HepG2 (cell line): ENCODE measurements around the gene ATXN7L2. TPM values are rescaled to one million over a fixed set of nuclear protein-coding genes. Genes with fewer than 3 reads are reported as not detected.

Experiments used
- ATAC-seq: fragments of 200-7000 bp; cut with Tn5 transposase; 3 replicates; pipeline ENCODE4 v1.9.1; 2020; ENCODE audit warnings: mild to moderate bottlenecking, moderate library complexity
- BruUV-seq: library from RNA; stranded (reverse); fragments of 400-500 nt; replicated peaks from 2 replicates; lab custom pipeline; 2021; lab: Mats Ljungman, UMichigan
- CTCF ChIA-PET: fragments of 300-600 bp; formaldehyde crosslinking; extraction: SDS; loops from one replicate; lab custom pipeline; 2021; ENCODE audit warnings: low total read pairs, inconsistent platforms, low intra/inter-chr PET ratio; lab: Yijun Ruan, JAX
- POLR2A ChIA-PET: fragments of 350-600 bp; sonication (Branson Sonifier 250); formaldehyde crosslinking; loops from one replicate; lab custom pipeline; 2020; ENCODE audit warnings: antibody characterized with exemption, inconsistent platforms; lab: Yijun Ruan, JAX
- DNase-seq: peaks from one replicate; pipeline ENCODE4 v3.0.0-alpha.2; 2015; ENCODE audit warnings: low spot score
- FAIRE-seq: peaks from 3 replicates; lab custom pipeline; 2011; peaks lifted over from hg19 to GRCh38; lab: Jason Lieb, UNC
- H2AFZ ChIP-seq: one replicate; pipeline ENCODE4 v1.6.1; 2011; ENCODE audit warnings: low read length, inconsistent platforms
- H3K27ac ChIP-seq: fragments of 300-600 bp; 3 replicates; pipeline ENCODE4 v1.8.0; 2011; ENCODE audit warnings: mixed run types, mild to moderate bottlenecking, mixed read lengths, low read length, inconsistent platforms; ENCODE audit not compliant: insufficient read depth; ENCODE audit errors: extremely low read length
- H3K27me3 ChIP-seq, 2 experiments: fragments of 200-600 bp in 1 of 2; 2 replicates in 1 of 2; 3 replicates in 1 of 2; pipeline versions ENCODE4 v1.6.0 to v1.8.0; 2011; ENCODE audit warnings: low read length in 2 of 2, mild to moderate bottlenecking in 2 of 2, moderate library complexity in 2 of 2, inconsistent platforms in 1 of 2; ENCODE audit not compliant: insufficient read depth in 2 of 2, control insufficient read depth in 1 of 2
- H3K36me3 ChIP-seq, 2 experiments: fragments of 200-600 bp in 1 of 2; replicated peaks in 1 of 2; 2 replicates in 1 of 2; 3 replicates in 1 of 2; pipeline versions ENCODE4 v1.5.1 to v1.8.0; 2011; ENCODE audit warnings: low read length in 2 of 2, inconsistent platforms in 1 of 2; ENCODE audit not compliant: insufficient read depth in 2 of 2, control insufficient read depth in 1 of 2
- H3K4me1 ChIP-seq: 2 replicates; pipeline ENCODE4 v1.5.1; 2012; ENCODE audit warnings: low read length, inconsistent platforms; ENCODE audit not compliant: insufficient read depth
- H3K4me2 ChIP-seq: 2 replicates; pipeline ENCODE4 v1.6.0; 2011; ENCODE audit warnings: low read depth, low read length, inconsistent platforms
- H3K4me3 ChIP-seq, 3 experiments: fragments of 200-600 bp in 1 of 3; sonication (generic), shearing (Covaris generic) in 1 of 3; replicated peaks in 1 of 3; 2 replicates each; pipeline ENCODE4 v1.5.1; 2011 to 2016; ENCODE audit warnings: low read length in 3 of 3, inconsistent platforms in 2 of 3, low read depth in 2 of 3, mild to moderate bottlenecking in 2 of 3, control low read depth in 1 of 3, mixed read lengths in 1 of 3; ENCODE audit not compliant: insufficient read depth in 1 of 3
- H3K79me2 ChIP-seq: one replicate; pipeline ENCODE4 v1.6.1; 2011; ENCODE audit warnings: low read length, inconsistent platforms; ENCODE audit not compliant: insufficient read depth
- H3K9ac ChIP-seq: 2 replicates; pipeline ENCODE4 v1.6.0; 2011; ENCODE audit warnings: mild to moderate bottlenecking, low read depth, low read length, inconsistent platforms; ENCODE audit not compliant: insufficient read depth
- H3K9me3 ChIP-seq: 2 replicates; pipeline ENCODE4 v1.5.1; 2012; ENCODE audit warnings: mild to moderate bottlenecking, low read length
- H4K20me1 ChIP-seq: 2 replicates; pipeline ENCODE4 v1.6.0; 2011; ENCODE audit warnings: inconsistent platforms, mild to moderate bottlenecking, low read length, moderate library complexity; ENCODE audit not compliant: insufficient read depth
- MBNL3 ChIP-seq: fragments of 250-450 bp; sonication (Bioruptor Pico); conservative IDR thresholded peaks from 2 replicates; pipeline ENCODE4 v1.8.0; 2022; ENCODE audit warnings: mild to moderate bottlenecking, inconsistent platforms
- WGBS: methylation state at CpG from one replicate; pipeline ENCODE4 v1.1.6; 2017; ENCODE audit warnings: low lambda C conversion rate; 5-methylcytosine and 5-hydroxymethylcytosine counted together
- in situ Hi-C: cut with HindIII; loops from 2 replicates; pipeline ENCODE4 v1.10.0; 2017; ENCODE audit warnings: low pct_unique_long_range_greater_than_20kb; ENCODE audit not compliant: extremely low pct_ligation_motif_present
- intact Hi-C: fragments of 100-400 bp; cut with micrococcal nuclease; formaldehyde crosslinking; loops from one replicate; pipeline ENCODE4 v1.10.0; 2022; ENCODE audit not compliant: unreplicated experiment
- polyA plus RNA-seq, 8 experiments: library from polyadenylated mRNA; depleted of rRNA in 3 of 8; stranded (reverse) in 7 of 8; unstranded in 1 of 8; fragments of >200 nt; fragmentation: Illumina TruSeq in 4 of 8; extraction: Trizol in 4 of 8; gene quantifications; 2 replicates each; pipeline versions ENCODE4 v1.2.1 to v1.2.3, GENCODE V29; 2011 to 2016; ENCODE audit warnings: low read depth in 4 of 8, missing spikeins in 1 of 8, mixed read lengths in 1 of 8; ENCODE audit not compliant: insufficient read depth in 1 of 8
- total RNA-seq, 5 experiments: library from RNA; depleted of rRNA; stranded (reverse); fragments of >200 nt; fragmentation: Illumina TruSeq; extraction: Trizol; gene quantifications; 2 replicates each; pipeline ENCODE4 v1.2.3, GENCODE V29; 2016; ENCODE audit warnings: low read depth in 1 of 5
- TF ChIP-seq, protein P1 (sequence below): sonication (generic); formaldehyde crosslinking; conservative IDR thresholded peaks from 2 replicates; pipeline ENCODE4 v1.4.0; 2020; ENCODE audit warnings: missing genetic modification reagents
- TF ChIP-seq, protein P2 (sequence below): sonication (generic); formaldehyde crosslinking; IDR thresholded peaks from 2 replicates; pipeline ENCODE4 v1.4.0; 2020; ENCODE audit warnings: missing genetic modification reagents
- TF ChIP-seq, protein P3 (sequence below): sonication (generic); formaldehyde crosslinking; IDR thresholded peaks from 2 replicates; pipeline ENCODE4 v1.8.0; 2022; ENCODE audit warnings: missing genetic modification reagents, mild to moderate bottlenecking, inconsistent platforms, borderline replicate concordance

ATXN7L2 gene
- total and polyA plus RNA-seq, 2 of the 13 experiments (the other 11 are each of a cell fraction or from before 2014, with no cell fraction given), result 2.7 to 2.8 TPM

DNA sequence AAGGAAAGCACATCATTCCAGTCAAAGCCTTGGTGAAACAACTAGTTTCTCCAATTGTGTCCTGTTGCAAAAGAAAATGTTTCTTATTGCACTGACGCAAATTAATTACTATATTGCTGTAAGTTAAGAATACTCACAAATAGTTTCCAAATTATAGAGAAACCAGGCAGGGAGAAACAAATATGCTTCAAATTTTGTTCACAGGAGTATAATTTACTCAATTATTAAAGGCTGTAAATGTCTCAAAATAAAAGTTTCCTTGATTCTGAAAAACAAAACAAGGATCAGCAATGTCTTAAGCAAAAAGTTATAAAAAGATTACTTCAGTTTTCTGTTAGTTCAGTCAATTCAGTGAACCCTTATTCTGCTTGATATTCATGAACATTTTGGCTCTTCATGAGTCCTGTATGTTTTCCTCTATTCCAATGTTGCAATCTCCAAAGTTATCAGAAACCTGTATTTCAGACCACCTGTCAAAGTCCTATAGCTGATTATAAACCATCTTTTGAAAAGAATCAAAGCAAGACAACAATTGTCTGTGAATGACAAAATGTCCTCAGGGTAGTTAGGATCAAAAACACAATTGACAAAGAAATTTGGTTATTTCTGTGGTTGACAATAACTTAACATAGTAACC, 29.1 kb upstream of the ATXN7L2 start:
- H3K27me3 ChIP-seq, result no peaks in the 10 kb centered on the region; a peak in 1 of 5 replicates
- no TSS peak for BruUV-seq

More for the DNA sequence above, 29.1 kb upstream of the ATXN7L2 start:
- H3K4me3 ChIP-seq, result no peak overlapping the region
- 83% methylated on average over 1 of the region's 1 CpG for WGBS
- CTCF ChIA-PET, result no interaction called here
- no peaks in the 10 kb centered on the region for H4K20me1 ChIP-seq
- H3K9me3 ChIP-seq, result peaks cover 9% of the 10 kb centered on the region; the same call in 1 of the 2 replicates
- DNase-seq (no peak), ATAC-seq (no peak), FAIRE-seq (no peak)
- POLR2A ChIA-PET, result interaction anchor here (2.0 kb wide), 1 partner anchor 29 kb away, joined by 8 read pairs; the partner anchor contains the start of gene PSMA5
- no peaks in the 10 kb centered on the region for H3K79me2 ChIP-seq
- no peak overlapping the region for H3K9ac ChIP-seq
- H3K36me3 ChIP-seq, result no peaks in the 10 kb centered on the region
- in situ Hi-C loops (no loop called here), intact Hi-C loops (no loop called here)
- TF ChIP-seq, protein P1, sequence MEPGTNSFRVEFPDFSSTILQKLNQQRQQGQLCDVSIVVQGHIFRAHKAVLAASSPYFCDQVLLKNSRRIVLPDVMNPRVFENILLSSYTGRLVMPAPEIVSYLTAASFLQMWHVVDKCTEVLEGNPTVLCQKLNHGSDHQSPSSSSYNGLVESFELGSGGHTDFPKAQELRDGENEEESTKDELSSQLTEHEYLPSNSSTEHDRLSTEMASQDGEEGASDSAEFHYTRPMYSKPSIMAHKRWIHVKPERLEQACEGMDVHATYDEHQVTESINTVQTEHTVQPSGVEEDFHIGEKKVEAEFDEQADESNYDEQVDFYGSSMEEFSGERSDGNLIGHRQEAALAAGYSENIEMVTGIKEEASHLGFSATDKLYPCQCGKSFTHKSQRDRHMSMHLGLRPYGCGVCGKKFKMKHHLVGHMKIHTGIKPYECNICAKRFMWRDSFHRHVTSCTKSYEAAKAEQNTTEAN (CRISPR knock-in tag), result no peak
- TF ChIP-seq, protein P2, sequence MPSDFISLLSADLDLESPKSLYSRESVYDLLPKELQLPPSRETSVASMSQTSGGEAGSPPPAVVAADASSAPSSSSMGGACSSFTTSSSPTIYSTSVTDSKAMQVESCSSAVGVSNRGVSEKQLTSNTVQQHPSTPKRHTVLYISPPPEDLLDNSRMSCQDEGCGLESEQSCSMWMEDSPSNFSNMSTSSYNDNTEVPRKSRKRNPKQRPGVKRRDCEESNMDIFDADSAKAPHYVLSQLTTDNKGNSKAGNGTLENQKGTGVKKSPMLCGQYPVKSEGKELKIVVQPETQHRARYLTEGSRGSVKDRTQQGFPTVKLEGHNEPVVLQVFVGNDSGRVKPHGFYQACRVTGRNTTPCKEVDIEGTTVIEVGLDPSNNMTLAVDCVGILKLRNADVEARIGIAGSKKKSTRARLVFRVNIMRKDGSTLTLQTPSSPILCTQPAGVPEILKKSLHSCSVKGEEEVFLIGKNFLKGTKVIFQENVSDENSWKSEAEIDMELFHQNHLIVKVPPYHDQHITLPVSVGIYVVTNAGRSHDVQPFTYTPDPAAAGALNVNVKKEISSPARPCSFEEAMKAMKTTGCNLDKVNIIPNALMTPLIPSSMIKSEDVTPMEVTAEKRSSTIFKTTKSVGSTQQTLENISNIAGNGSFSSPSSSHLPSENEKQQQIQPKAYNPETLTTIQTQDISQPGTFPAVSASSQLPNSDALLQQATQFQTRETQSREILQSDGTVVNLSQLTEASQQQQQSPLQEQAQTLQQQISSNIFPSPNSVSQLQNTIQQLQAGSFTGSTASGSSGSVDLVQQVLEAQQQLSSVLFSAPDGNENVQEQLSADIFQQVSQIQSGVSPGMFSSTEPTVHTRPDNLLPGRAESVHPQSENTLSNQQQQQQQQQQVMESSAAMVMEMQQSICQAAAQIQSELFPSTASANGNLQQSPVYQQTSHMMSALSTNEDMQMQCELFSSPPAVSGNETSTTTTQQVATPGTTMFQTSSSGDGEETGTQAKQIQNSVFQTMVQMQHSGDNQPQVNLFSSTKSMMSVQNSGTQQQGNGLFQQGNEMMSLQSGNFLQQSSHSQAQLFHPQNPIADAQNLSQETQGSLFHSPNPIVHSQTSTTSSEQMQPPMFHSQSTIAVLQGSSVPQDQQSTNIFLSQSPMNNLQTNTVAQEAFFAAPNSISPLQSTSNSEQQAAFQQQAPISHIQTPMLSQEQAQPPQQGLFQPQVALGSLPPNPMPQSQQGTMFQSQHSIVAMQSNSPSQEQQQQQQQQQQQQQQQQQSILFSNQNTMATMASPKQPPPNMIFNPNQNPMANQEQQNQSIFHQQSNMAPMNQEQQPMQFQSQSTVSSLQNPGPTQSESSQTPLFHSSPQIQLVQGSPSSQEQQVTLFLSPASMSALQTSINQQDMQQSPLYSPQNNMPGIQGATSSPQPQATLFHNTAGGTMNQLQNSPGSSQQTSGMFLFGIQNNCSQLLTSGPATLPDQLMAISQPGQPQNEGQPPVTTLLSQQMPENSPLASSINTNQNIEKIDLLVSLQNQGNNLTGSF (CRISPR knock-in tag), result no peak
- TF ChIP-seq, protein P3, sequence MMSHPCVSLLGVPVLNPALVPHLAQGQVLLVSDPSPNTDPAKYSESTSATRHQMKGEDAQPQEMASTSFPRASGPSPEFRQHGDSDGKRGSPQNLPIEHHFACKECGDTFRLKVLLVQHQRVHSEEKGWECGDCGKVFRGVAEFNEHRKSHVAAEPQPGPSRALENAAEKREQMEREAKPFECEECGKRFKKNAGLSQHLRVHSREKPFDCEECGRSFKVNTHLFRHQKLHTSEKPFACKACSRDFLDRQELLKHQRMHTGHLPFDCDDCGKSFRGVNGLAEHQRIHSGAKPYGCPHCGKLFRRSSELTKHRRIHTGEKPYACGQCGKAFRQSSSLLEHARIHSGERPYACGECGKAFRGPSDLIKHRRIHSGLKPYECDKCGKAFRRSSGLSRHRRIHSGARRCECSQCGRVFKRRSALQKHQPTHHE, result no peak
- TF ChIP-seq MBNL3 (CRISPR knock-in tag), result no peak
- no peak overlapping the region for H2AFZ ChIP-seq
- peaks cover 22% of the 10 kb centered on the region for H3K4me1 ChIP-seq
- no peak overlapping the region for H3K27ac ChIP-seq
- H3K4me2 ChIP-seq, result no peak overlapping the region
